ENCODE results near the gene VAMP4.
A peak's percentile ranks its signal among the peaks of the same experiment; 100 is the strongest.

The VAMP4 gene

GRCh38 chr1:171785766-171786165 lies 43.9 kb upstream of the VAMP4 start:
- Histone ChIP-seq H3K4me3 (ENCODE audit: low read depth in 1 of 2, low read length in 1 of 2) (no peak overlapping the region), H3K27ac (no peak overlapping the region), H3K27me3 (no peaks in the 10 kb centered on the region), H3K9me3 (no peaks in the 10 kb centered on the region), H3K36me3 (peaks cover 70% of the 10 kb centered on the region), H3K4me1 (ENCODE audit: control insufficient read depth in 1 of 2, insufficient read depth in 1 of 2, low read depth in 1 of 2, low read length in 1 of 2) (peaks cover 12 to 16% of the 10 kb centered on the region in 2 experiments)
- TF ChIP-seq, protein P1, sequence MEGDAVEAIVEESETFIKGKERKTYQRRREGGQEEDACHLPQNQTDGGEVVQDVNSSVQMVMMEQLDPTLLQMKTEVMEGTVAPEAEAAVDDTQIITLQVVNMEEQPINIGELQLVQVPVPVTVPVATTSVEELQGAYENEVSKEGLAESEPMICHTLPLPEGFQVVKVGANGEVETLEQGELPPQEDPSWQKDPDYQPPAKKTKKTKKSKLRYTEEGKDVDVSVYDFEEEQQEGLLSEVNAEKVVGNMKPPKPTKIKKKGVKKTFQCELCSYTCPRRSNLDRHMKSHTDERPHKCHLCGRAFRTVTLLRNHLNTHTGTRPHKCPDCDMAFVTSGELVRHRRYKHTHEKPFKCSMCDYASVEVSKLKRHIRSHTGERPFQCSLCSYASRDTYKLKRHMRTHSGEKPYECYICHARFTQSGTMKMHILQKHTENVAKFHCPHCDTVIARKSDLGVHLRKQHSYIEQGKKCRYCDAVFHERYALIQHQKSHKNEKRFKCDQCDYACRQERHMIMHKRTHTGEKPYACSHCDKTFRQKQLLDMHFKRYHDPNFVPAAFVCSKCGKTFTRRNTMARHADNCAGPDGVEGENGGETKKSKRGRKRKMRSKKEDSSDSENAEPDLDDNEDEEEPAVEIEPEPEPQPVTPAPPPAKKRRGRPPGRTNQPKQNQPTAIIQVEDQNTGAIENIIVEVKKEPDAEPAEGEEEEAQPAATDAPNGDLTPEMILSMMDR (IDR thresholded peaks at IDR 0.05): no peak

DNA sequence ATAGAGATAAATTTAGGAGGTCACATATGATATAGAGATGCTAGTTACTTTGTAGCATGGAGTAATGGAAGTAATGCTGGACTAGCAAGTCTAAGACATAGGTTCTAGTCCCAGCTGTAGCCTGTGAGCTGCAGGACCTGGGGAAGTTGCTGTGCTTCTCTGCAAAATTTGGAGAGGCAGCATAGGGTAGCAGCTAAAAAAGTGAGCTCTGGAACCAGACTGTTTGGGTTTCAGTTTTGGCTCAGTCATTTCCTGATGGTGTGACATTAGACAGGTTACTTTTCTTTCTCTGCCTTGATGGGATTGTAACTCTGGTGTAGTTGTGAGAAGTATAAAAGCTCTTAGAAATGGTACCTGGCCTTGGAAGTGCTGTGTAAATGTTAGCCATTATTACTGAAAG lies 42.9 kb upstream of the VAMP4 start:
- Histone ChIP-seq H3K27me3 (no peaks in the 10 kb centered on the region), H3K36me3 (peaks cover 60% of the 10 kb centered on the region), H3K4me3 (ENCODE audit: low read depth in 1 of 2, low read length in 1 of 2) (no peak overlapping the region), H3K4me1 (ENCODE audit: control insufficient read depth in 1 of 2, insufficient read depth in 1 of 2, low read depth in 1 of 2, low read length in 1 of 2) (peaks cover 14 to 22% of the 10 kb centered on the region in 2 experiments), H3K9me3 (no peaks in the 10 kb centered on the region), H3K27ac (no peak overlapping the region)
- TF ChIP-seq, protein P1 (IDR thresholded peaks at IDR 0.05): no peak

- TF ChIP-seq, protein P1 (IDR thresholded peaks at IDR 0.05): no peak
- Histone ChIP-seq H3K4me1 (ENCODE audit: control insufficient read depth in 1 of 2, insufficient read depth in 1 of 2, low read depth in 1 of 2, low read length in 1 of 2) (peaks cover 14 to 22% of the 10 kb centered on the region in 2 experiments), H3K27ac (no peak overlapping the region), H3K9me3 (no peaks in the 10 kb centered on the region), H3K4me3 (ENCODE audit: low read depth in 1 of 2, low read length in 1 of 2) (no peak overlapping the region), H3K36me3 (peaks cover 52% of the 10 kb centered on the region), H3K27me3 (no peaks in the 10 kb centered on the region)
These were observed 42.1 kb upstream of the VAMP4 start for GRCh38 chr1:171783816-171784530.

- Histone ChIP-seq H3K9me3 (no peaks in the 10 kb centered on the region), H3K4me1 (ENCODE audit: control insufficient read depth in 1 of 2, insufficient read depth in 1 of 2, low read depth in 1 of 2, low read length in 1 of 2) (peaks cover 14 to 22% of the 10 kb centered on the region in 2 experiments), H3K27me3 (no peaks in the 10 kb centered on the region), H3K4me3 (ENCODE audit: low read depth in 1 of 2, low read length in 1 of 2) (peak within 1 kb of the TSS; percentile 75 to 93), H3K27ac (peak within 1 kb of the TSS; percentile 78), H3K36me3 (peaks cover 26% of the 10 kb centered on the region)
- TF ChIP-seq, protein P1 (IDR thresholded peaks at IDR 0.05): peak; percentile 37
These were observed 39.5 kb upstream of the VAMP4 start, which contains the start of gene METTL13 for GRCh38 chr1:171781176-171781875. METTL13 (plus strand) TSS chr1:171781660; CDS start chr1:171781968, 308 bp downstream.

GRCh38 chr1:171780583-171781175 lies 38.8 kb upstream of the VAMP4 start:
- Histone ChIP-seq H3K27me3 (peaks cover 3% of the 10 kb centered on the region), H3K27ac (peak overlapping the region; percentile 78), H3K9me3 (no peaks in the 10 kb centered on the region), H3K4me3 (ENCODE audit: low read depth in 1 of 2, low read length in 1 of 2) (peak overlapping the region; percentile 75 to 93), H3K36me3 (peaks cover 19% of the 10 kb centered on the region), H3K4me1 (ENCODE audit: control insufficient read depth in 1 of 2, insufficient read depth in 1 of 2, low read depth in 1 of 2, low read length in 1 of 2) (peaks cover 14 to 22% of the 10 kb centered on the region in 2 experiments)
- TF ChIP-seq, protein P1 (IDR thresholded peaks at IDR 0.05): no peak
